AG04449 (cell line): ENCODE data around the gene BLCAP.
A peak's percentile ranks its signal among the peaks of the same experiment; 100 is the strongest.

Experiments used
- CTCF ChIA-PET: fragments of 350-600 bp; formaldehyde crosslinking; extraction: SDS; loops from one replicate; lab custom pipeline; 2021; ENCODE audit warnings: antibody characterized with exemption; lab: Yijun Ruan, JAX
- POLR2A ChIA-PET: fragments of 400-600, 350-600 bp; formaldehyde crosslinking; extraction: SDS; loops from one replicate; lab custom pipeline; 2020; ENCODE audit warnings: antibody characterized with exemption, inconsistent platforms; lab: Yijun Ruan, JAX
- DNase-seq: peaks from one replicate; pipeline ENCODE4 v3.0.0-alpha.2; 2010; ENCODE audit warnings: low read depth, low spot score
- H3K4me3 ChIP-seq: 2 replicates; pipeline ENCODE4 v1.5.1; 2011; ENCODE audit warnings: low read depth, mild to moderate bottlenecking, control low read depth, low read length
- TF ChIP-seq, protein P1 (sequence below): IDR thresholded peaks from one replicate; pipeline ENCODE4 v1.5.1; 2011; ENCODE audit warnings: mild to moderate bottlenecking, moderate library complexity, low read length, control low read depth, inconsistent platforms; ENCODE audit not compliant: insufficient read depth; ENCODE audit errors: missing control alignments

BLCAP gene

DNA sequence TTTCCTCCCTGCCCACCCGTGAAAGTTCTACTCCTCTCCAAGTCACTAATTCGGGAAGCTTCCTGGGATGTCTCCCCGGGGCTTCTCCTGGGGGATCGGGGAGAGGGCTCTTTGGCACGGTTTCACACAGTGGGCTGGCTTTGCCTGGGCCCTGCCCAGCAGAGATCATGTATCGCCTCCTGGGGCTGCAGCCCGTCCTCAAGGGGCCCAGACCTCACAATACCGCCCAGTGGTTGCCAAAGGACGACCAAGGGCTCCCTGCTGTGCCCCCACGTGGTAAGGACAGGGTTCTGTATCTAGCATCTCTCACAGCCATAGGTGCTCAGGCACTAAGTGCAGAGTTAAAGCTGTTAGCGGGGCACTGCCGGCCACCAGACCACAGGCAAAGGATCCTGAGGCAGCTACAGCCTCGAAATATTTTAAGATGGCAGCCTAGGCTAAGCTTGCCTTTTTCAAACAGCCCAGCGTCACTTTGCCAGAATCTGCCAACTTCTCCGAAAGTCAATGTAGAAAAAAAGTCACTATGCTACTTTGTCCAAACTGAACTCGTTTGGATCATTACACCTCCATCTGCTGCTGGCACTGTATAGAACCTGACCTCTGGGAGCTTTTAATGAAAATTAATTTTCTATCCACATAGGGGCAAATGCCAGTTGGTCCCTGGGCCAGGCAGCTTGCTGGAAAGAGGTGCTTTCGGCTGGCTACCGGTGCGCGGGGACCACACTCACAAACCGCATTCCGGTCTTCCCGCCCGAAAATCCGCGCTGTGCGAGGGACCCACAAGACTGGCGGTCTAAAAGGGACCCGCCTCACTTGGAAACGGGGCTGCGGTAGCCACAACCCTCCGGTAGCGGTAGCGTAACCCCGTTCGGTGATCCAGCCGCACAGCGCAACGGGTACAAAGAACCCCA, 7.9 kb downstream of the BLCAP start:
- TF ChIP-seq, protein P1, sequence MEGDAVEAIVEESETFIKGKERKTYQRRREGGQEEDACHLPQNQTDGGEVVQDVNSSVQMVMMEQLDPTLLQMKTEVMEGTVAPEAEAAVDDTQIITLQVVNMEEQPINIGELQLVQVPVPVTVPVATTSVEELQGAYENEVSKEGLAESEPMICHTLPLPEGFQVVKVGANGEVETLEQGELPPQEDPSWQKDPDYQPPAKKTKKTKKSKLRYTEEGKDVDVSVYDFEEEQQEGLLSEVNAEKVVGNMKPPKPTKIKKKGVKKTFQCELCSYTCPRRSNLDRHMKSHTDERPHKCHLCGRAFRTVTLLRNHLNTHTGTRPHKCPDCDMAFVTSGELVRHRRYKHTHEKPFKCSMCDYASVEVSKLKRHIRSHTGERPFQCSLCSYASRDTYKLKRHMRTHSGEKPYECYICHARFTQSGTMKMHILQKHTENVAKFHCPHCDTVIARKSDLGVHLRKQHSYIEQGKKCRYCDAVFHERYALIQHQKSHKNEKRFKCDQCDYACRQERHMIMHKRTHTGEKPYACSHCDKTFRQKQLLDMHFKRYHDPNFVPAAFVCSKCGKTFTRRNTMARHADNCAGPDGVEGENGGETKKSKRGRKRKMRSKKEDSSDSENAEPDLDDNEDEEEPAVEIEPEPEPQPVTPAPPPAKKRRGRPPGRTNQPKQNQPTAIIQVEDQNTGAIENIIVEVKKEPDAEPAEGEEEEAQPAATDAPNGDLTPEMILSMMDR, result peak; percentile 1
- CTCF ChIA-PET, result interaction anchor here (1.1 to 2.1 kb wide), 2 partner anchors 14 to 242 kb away, joined by 3 to 8 read pairs; no protein-coding TSS in a partner anchor
- no peak overlapping the region for H3K4me3 ChIP-seq
- POLR2A ChIA-PET, result no interaction called here
- DNase-seq, result no peak

DNA sequence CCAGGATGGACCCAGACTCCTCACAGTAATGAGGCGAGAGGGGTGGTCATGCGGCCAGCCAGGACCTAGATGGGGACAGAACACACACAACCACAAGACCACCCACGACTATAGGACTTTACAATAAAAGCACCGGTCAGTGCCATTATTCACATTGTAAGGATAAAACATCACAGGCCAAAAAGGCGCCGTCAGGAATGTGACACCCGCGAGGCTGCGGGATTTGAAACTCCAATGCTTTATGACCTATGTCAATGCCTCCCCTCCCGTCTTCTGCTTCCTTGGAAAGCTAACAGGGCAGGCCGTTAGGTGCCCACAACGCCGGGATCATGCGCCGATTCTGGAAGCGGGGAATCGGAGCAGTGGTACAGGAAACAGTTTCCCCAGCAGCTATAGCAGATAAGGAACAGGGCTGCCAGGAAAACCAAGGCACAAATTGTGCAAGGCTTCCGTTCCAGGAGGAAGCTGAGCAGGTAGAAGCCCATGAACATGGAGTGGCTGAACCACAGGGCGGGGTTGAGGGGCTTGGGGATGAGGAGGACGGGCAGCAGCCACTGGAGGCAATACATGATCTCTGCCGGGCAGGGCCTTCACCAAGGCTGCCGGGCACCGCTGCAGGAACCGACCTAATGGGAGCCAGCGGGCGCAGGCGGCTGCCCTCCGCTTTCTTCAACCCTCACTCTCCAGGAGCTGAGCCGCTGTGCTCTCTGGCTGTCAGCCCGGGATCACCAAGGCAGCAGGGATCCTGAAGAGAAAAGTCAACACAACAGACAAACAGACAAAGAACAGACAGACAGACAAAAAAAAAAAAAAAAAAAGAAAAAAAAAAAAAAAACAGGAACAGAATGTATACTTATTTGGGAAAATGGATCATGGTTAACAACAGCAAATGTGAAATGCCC, 8.8 kb downstream of the BLCAP start:
- DNase-seq, result no peak
- TF ChIP-seq, protein P1, result no peak
- no peak overlapping the region for H3K4me3 ChIP-seq
- ChIA-PET CTCF (interaction anchor here (1.1 to 2.1 kb wide), 4 partner anchors 15 to 702 kb away, joined by 3 to 8 read pairs (median 4); no protein-coding TSS in a partner anchor), POLR2A (no interaction called here)

DNA sequence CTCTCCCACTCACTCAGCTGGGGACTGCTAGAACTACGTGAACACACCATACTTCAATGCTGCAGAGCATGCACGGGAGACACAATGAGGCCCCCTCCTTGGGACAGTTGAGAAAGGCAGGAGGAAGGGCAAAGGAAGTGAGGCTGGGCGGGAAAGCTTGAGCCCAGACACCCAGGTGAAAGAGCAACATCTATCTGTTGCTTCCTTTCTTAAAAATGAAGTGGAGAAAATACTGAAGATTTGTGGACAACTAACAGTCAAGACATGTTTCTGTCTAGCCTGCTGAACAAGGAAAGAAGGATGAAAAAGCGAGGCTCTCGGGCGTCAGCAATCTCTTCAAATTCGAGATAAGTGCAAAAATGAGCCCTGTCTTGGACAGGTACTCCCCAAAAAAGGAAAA, 9.6 kb downstream of the BLCAP start:
- CTCF ChIA-PET, result interaction anchor here (1.0 to 1.6 kb wide), 6 partner anchors 13 to 703 kb away, joined by 3 to 5 read pairs (median 4); no protein-coding TSS in a partner anchor
- POLR2A ChIA-PET, result interaction anchor here (1.2 kb wide), 1 partner anchor 12 kb away, joined by 4 read pairs; no protein-coding TSS in a partner anchor
- no peak overlapping the region for H3K4me3 ChIP-seq
- TF ChIP-seq, protein P1, result no peak
- DNase-seq, result no peak

DNA sequence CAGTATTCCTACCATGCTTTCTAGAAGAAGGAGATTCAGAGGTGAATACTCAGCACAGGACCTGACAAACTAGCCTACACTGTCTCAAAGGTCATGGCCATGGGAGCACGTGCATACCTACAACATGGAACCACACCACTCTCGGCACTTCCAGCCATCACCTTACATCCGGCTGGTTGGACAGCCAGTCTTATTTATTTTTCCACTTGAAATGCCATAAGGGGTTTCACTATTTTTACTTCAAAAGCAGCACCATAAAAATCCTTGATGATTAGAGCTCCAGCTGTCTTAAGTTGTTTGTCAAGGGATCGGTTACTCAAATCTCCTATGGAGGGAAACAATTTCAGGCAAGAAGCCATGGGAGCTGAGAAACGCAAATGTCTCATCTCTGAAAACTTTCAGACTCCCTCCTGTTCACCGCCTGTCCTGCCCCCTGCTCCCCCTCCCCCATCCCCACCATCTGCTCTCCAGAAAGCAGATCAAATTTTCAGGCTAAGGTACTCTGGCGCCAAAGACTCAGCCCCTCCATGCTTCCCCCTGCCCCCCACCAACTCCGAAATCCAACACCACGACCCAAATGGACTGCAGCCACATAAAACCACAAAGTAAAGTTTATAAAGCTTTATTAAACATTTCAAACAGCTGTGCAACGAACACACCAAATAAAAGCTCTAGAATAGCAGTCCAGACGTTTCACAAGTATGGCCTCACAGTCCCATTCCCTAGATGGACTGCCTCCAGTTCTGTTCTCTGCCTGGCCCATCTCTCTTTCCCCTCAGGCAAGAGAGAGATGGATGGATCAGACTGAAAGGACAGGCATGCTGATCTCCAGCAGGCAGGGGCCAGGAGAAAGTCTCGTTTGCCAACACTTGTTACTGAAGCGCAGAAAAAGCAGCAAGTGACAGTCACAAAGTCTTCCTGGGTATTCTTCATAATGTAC, 10.6 kb downstream of the BLCAP start:
- ChIA-PET POLR2A (interaction anchor here (1.2 kb wide), 2 partner anchors 11 to 513 kb away, joined by 3 to 4 read pairs; no protein-coding TSS in a partner anchor), CTCF (interaction anchor here (1.0 to 1.6 kb wide), 7 partner anchors 11 to 704 kb away, joined by 3 to 5 read pairs (median 3); no protein-coding TSS in a partner anchor)
- no peak overlapping the region for H3K4me3 ChIP-seq
- TF ChIP-seq, protein P1, result no peak
- no peak for DNase-seq

DNA sequence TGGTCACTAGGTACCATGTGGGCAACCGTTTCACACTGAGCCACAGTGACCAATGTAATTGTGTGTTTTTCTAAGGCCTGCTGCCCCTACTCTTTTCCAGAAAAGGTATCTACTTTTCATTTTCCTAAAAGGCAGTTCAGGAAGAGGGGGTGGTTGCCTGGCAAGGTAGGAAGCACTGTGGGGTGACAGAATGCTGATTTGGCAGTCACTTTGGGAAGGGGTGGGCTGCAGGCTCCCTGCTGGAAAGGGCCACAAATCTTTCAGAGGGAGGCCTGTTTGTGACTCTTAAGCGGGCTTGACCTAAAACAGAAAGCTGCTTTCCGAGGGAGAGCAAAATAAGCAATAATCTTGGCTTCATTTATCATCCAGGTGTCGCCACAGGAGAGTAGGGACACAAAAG, 11.8 kb downstream of the BLCAP start:
- CTCF ChIA-PET, result interaction anchor here (0.8 kb wide), 1 partner anchor 234 kb away, joined by 3 read pairs; no protein-coding TSS in a partner anchor
- POLR2A ChIA-PET, result no interaction called here
- no peak for DNase-seq
- TF ChIP-seq, protein P1, result no peak
- H3K4me3 ChIP-seq, result no peak overlapping the region
